AG08396 (cell line): ENCODE data around the gene ENAH.

Source experiments
- DNase-seq: peaks from one replicate; pipeline ENCODE4 v3.0.0; 2012; ENCODE audit warnings: low spot score, mixed read lengths

ENAH gene

GRCh38 chr1:225453797-225454648 lies 198.9 kb downstream of the ENAH start:
- DNase-seq = no peak

GRCh38 chr1:225451840-225452515 lies 200.9 kb downstream of the ENAH start:
- DNase-seq = no peak

GRCh38 chr1:225451340-225451739 lies 201.6 kb downstream of the ENAH start:
- no peak for DNase-seq

GRCh38 chr1:225450491-225451191 lies 202.3 kb downstream of the ENAH start:
- no peak for DNase-seq

DNA sequence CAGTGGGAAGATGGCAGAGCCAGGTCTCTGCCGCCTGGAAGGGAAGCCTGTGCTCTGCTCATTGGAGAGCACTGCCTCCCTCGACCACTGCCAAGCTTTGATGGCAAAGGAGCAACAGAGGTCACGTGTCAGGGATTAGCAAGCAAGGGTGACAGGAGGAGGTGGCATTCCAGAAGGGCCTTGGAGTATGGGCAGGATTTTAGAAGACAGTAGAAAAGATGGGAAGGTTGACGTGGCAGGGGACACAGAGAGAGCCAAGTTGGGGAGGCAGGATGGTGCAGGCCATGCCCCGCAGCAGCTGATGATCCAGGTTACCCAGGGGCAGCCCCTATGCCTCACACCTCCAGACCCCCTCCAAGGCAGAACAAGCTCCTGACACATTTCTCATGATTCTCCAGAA lies 203.1 kb downstream of the ENAH start:
- no peak for DNase-seq

DNA sequence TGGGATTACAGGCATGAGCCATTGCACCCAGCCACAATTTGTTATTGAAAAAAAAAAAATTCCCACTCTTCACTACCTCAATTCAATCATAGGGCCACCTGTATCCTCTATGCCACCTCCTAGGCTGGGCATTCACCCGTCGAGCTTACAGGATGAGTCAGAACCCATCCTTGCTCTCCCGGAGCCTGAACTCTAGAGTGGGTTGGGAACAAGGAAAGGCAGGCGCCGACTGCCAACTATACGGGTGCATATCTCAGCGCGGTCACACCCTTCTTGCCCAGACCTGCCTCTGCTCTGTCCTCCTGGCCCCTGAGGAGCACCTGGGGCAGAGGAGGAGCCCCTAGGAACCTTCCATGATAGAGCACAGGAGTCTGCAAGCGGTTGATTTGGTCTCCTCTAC lies 203.7 kb downstream of the ENAH start:
- no peak for DNase-seq

DNA sequence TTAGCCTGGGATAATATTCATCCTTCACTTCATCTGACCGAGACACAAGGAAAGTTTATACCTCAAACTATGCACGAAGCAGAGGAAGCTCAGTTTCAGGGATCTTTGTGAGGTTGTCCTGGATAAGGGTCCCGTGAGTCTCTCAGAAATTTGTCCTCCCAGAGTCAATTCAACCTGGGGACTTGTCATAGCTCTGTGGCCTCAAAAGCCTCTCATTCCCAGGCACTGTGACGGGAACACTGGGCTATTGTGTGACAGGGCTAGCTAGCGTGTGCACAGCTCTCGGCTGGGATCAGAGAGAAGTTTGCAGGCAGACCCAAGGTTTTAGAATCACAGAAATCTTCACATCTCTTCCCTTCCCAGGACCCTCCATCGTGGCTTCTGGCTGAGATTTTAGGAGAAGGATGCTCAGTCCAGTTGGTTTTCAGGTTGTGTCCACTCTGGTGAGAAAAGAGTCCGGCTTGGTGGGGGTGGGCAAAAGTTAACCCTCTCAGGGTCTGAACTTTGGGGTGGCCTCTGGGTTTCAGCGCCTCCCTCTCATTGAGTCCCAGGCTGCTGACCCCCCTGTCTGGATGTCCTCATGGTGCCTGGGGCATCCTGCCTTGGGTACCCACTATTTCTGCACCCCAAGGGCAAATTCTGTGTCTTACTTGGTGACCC lies 204.6 kb downstream of the ENAH start:
- DNase-seq = no peak

DNA sequence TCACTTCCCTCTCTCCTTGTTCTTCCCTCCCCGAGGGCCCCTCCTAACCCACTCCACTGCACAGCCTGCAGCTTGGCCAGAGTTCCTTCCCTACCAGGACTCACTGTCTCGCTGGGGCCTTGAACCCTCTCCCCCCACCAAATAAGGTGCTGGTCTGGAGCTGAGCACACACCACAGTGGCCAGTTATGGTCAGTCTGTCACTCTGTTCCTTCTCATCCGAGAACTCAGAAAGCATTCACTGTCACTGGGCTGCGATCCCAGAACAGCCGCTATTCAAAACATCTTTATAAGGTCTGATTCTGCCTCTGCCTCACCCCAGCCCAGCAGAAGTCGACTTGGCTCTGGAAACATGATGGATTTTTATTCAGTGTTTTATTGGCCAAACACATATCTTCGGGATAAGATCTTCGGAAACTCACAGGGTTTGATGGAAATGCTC lies 205.3 kb downstream of the ENAH start:
- no peak for DNase-seq

DNA sequence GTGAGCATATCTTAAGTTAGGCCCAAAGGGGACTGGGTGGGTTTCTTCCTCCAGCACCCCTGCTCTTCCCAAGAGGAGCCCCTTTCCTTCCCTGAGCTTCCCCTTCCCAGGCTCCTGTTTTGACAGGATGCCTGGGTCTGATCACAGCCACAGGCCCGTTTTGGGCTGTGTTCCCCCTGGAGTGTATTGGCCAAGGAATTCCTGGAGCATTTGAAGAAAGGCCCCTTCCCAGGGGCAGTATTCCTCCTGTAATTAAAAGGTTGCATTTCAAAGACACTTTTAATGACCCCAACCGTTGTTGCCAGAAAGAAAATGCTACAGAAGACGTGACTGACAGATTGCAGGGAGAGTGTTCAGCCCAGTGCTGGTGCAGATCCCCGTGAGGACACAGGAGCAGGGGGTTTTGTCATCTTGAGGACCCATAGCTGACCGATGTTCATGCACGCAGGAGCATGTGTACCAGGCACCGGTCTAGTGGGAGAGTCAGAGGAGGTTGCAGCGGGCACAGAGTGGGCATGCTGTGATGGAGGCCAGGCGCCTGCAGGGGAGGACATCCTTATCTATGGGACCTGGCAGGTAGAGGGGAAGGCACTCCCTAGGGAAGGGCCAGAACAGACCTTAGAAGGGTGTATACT lies 205.8 kb downstream of the ENAH start:
- DNase-seq = no peak

DNA sequence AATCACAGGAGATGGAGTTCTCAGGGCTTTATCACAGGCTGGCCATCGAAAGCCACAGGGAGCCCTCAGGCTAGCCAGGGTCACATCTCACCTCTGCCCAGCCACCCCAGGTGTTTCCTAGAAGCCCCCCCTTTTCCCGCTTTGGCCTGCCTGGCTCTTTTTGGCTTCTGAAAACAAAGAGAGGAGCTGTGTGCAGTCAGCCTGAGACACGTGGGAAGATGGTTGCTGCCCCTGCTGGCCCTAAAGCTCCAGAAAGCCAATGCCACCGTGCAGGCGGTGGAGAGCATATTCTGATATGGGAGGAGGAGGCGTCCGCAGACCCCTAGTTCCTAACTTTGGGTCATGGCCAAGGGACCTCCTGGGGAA lies 206.3 kb downstream of the ENAH start:
- DNase-seq = no peak

GRCh38 chr1:225445639-225446594 lies 207.0 kb downstream of the ENAH start:
- no peak for DNase-seq

DNA sequence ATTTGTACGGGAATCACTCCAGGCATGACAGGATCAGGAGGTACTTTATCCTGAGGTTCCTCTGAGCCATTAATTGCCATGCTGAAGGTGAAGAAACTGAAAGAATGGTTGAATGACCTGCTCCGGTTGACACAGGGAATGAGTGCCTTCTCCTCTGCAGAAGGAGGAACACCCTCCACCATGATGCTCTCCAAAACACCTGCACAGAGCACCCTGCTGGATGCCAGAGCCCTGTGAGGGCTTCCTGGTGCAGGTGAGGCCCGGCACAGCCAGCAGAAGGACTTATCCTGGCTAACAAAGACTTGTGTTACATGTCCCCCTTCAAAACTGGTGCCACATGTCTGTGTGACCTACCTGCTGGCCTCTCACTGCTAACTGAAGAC lies 210.8 kb downstream of the ENAH start:
- no peak for DNase-seq

- DNase-seq = no peak
Measured at GRCh38 chr1:225441314-225442122, 211.4 kb downstream of the ENAH start.

GRCh38 chr1:225440380-225441221 lies 212.3 kb downstream of the ENAH start:
- DNase-seq = no peak

GRCh38 chr1:225437710-225438437 lies 215.0 kb downstream of the ENAH start:
- DNase-seq = peak; percentile 47
